HCT116 (cell line): ENCODE data around the gene EWSR1. TPM values are rescaled to one million over a fixed set of nuclear protein-coding genes. Genes with fewer than 3 reads are reported as not detected.
"Not testable (repeated sequence)": the region's sequence is repeated elsewhere in the genome, so short reads cannot be mapped to it uniquely, and the experiment has no call there.

ENCODE experiments used
- ATAC-seq: fragments of 200-7000 bp; cut with Tn5 transposase; 2 replicates; pipeline ENCODE4 v1.9.1; 2020; ENCODE audit warnings: mild to moderate bottlenecking, moderate library complexity
- BruUV-seq: library from RNA; stranded (reverse); fragments of 400-500 nt; replicated peaks from 2 replicates; lab custom pipeline; 2021; lab: Mats Ljungman, UMichigan
- CTCF ChIA-PET: fragments of 300-600 bp; sonication (Branson Sonifier 250); formaldehyde crosslinking; loops from one replicate; lab custom pipeline; 2021; ENCODE audit warnings: antibody characterized with exemption; lab: Charles Lee
- POLR2A ChIA-PET: fragments of 300-600, 350-600 bp; sonication (Branson Sonifier 250); formaldehyde crosslinking; loops from one replicate; lab custom pipeline; 2021; ENCODE audit warnings: antibody characterized with exemption; lab: Charles Lee
- RAD21 ChIA-PET, 2 experiments: fragments of 300-600 bp; sonication (Branson Sonifier 250); formaldehyde crosslinking; loops; one replicate each; lab custom pipeline; 2023; ENCODE audit warnings: low total read pairs in 2 of 2; ENCODE audit not compliant: uncharacterized antibody in 2 of 2, unreplicated experiment in 2 of 2, low non-redundant PET in 1 of 2; lab: Charles Lee
- DNase-seq: peaks from one replicate; pipeline ENCODE4 v3.0.0-alpha.2; 2010; ENCODE audit warnings: low read depth, low spot score
- H2AFZ ChIP-seq: fragments of 200-600 bp; shearing (Covaris generic), sonication (generic); 2 replicates; pipeline ENCODE4 v1.6.1; 2017; ENCODE audit warnings: low read depth, mixed run types, mixed read lengths, antibody characterized with exemption, low read length; ENCODE audit not compliant: poor library complexity, severe bottlenecking
- H3K27ac ChIP-seq: 2 replicates; pipeline ENCODE4 v1.5.1; 2012; ENCODE audit warnings: low read depth, low read length
- H3K27me3 ChIP-seq: fragments of 200-600 bp; sonication (generic); 2 replicates; pipeline ENCODE4 v1.6.1; 2016; ENCODE audit warnings: mixed run types, low read length, mixed read lengths; ENCODE audit not compliant: insufficient read depth
- H3K36me3 ChIP-seq, 2 experiments: fragments of 200-500 bp in 1 of 2; fragments of 200-600 bp in 1 of 2; sonication (Bioruptor generic) in 1 of 2; sonication (generic) in 1 of 2; 2 replicates each; pipeline versions ENCODE4 v1.5.1 to v1.6.1; 2014 to 2016; ENCODE audit warnings: low read length in 2 of 2, inconsistent platforms in 1 of 2, mixed read lengths in 1 of 2, mixed run types in 1 of 2; ENCODE audit not compliant: insufficient read depth in 2 of 2, control insufficient read depth in 1 of 2
- H3K4me1 ChIP-seq, 2 experiments: fragments of 200-600 bp in 1 of 2; sonication (generic) in 1 of 2; 2 replicates each; pipeline versions ENCODE4 v1.5.1 to v1.6.1; 2012 to 2017; ENCODE audit warnings: low read length in 2 of 2, inconsistent platforms in 1 of 2, mild to moderate bottlenecking in 1 of 2, mixed read lengths in 1 of 2, mixed run types in 1 of 2, moderate library complexity in 1 of 2; ENCODE audit not compliant: insufficient read depth in 2 of 2, control insufficient read depth in 1 of 2
- H3K4me2 ChIP-seq: fragments of 200-600 bp; sonication (generic); 2 replicates; pipeline ENCODE4 v1.6.1; 2017; ENCODE audit warnings: mixed run types, low read length, mixed read lengths
- H3K4me3 ChIP-seq, 2 experiments: fragments of 200-600 bp in 1 of 2; sonication (generic) in 1 of 2; replicated peaks in 1 of 2; 2 replicates each; pipeline ENCODE4 v1.5.1; 2011 to 2016; ENCODE audit warnings: low read length in 2 of 2, control low read depth in 1 of 2, low read depth in 1 of 2, mild to moderate bottlenecking in 1 of 2, mixed read lengths in 1 of 2, mixed run types in 1 of 2
- H3K79me2 ChIP-seq: fragments of 200-600 bp; sonication (generic); 2 replicates; pipeline ENCODE4 v1.6.1; 2017; ENCODE audit warnings: mild to moderate bottlenecking, mixed run types, low read length, moderate library complexity, mixed read lengths; ENCODE audit not compliant: insufficient read depth
- H3K9ac ChIP-seq: fragments of 200-600 bp; sonication (generic); 2 replicates; pipeline ENCODE4 v1.6.1; 2016; ENCODE audit warnings: low read length, mixed read lengths
- H3K9me2 ChIP-seq: fragments of 200-600 bp; sonication (generic), shearing (Covaris generic); 2 replicates; pipeline ENCODE4 v1.6.1; 2017; ENCODE audit warnings: mixed run types, mild to moderate bottlenecking, moderate library complexity; ENCODE audit not compliant: insufficient read depth
- H3K9me3 ChIP-seq, 2 experiments: fragments of 200-500 bp in 1 of 2; fragments of 200-600 bp in 1 of 2; sonication (Bioruptor generic) in 1 of 2; sonication (generic) in 1 of 2; 2 replicates each; pipeline ENCODE4 v1.6.1; 2014 to 2017; ENCODE audit warnings: low read length in 2 of 2, mixed read lengths in 2 of 2, inconsistent platforms in 1 of 2, low read depth in 1 of 2, mild to moderate bottlenecking in 1 of 2, mixed run types in 1 of 2, moderate library complexity in 1 of 2; ENCODE audit not compliant: control insufficient read depth in 1 of 2, insufficient read depth in 1 of 2
- H4K20me1 ChIP-seq: fragments of 200-600 bp; sonication (generic), shearing (Covaris generic); 2 replicates; pipeline ENCODE4 v1.6.1; 2017; ENCODE audit warnings: mixed run types, mild to moderate bottlenecking, moderate library complexity; ENCODE audit not compliant: insufficient read depth
- TCF7L2 ChIP-seq: IDR thresholded peaks from 2 replicates; pipeline ENCODE4 v1.7.0; 2011; ENCODE audit warnings: borderline replicate concordance, inconsistent platforms; ENCODE audit not compliant: insufficient read depth, insufficient read length; ENCODE audit errors: extremely low read depth
- intact Hi-C: fragments of 100-400 bp; cut with micrococcal nuclease; formaldehyde crosslinking; loops from 2 replicates; pipeline ENCODE4 v1.10.0; 2022
- total RNA-seq: library from RNA; stranded (reverse); gene quantifications from one replicate; pipeline ENCODE4 v1.2.1, GENCODE V29; 2021; ENCODE audit not compliant: unreplicated experiment

Gene EWSR1
- total RNA-seq, 1 experiment from 2014 or later, result 335 TPM

- H3K27me3 ChIP-seq, H3K36me3 ChIP-seq, ATAC-seq, H3K9ac ChIP-seq, H3K9me2 ChIP-seq, H3K79me2 ChIP-seq, H3K9me3 ChIP-seq, H3K4me3 ChIP-seq, H2AFZ ChIP-seq, H4K20me1 ChIP-seq, H3K27ac ChIP-seq, DNase-seq, CTCF ChIA-PET, H3K4me2 ChIP-seq, BruUV-seq, H3K4me1 ChIP-seq, POLR2A ChIA-PET: not testable (repeated sequence)
- RAD21 ChIA-PET, result interaction anchor here in 1 of 2 experiments (1.1 kb wide), 1 partner anchor 199 kb away, joined by 3 read pairs; no protein-coding TSS in a partner anchor
- intact Hi-C loops, result loop anchor here (10.0 kb wide), 3 partner anchors 86 to 386 kb away; no protein-coding TSS in a partner anchor
Measured at GRCh38 chr22:29240481-29240880, 27.6 kb upstream of the EWSR1 start.

GRCh38 chr22:29243874-29244446 lies 24.1 kb upstream of the EWSR1 start:
- H3K36me3 ChIP-seq, result no peaks in the 10 kb centered on the region
- H2AFZ ChIP-seq, result no peak overlapping the region
- intact Hi-C loops, result loop anchor here (10.0 kb wide), 3 partner anchors 89 to 389 kb away; no protein-coding TSS in a partner anchor
- ATAC-seq (no peak), DNase-seq (no peak)
- no peaks in the 10 kb centered on the region for H3K9me2 ChIP-seq
- H3K9ac ChIP-seq, result no peak overlapping the region
- no TSS peak for BruUV-seq
- no peaks in the 10 kb centered on the region for H3K79me2 ChIP-seq
- H3K4me2 ChIP-seq, result no peak overlapping the region
- peaks cover 0 to 9% of the 10 kb centered on the region in 2 experiments; a peak in 2 of 4 replicates for H3K9me3 ChIP-seq
- ChIA-PET POLR2A (no interaction called here), RAD21 (no interaction called here), CTCF (interaction anchor here (2.0 kb wide), 1 partner anchor 643 kb away, joined by 23 read pairs; no protein-coding TSS in a partner anchor)
- no peaks in the 10 kb centered on the region for H3K4me1 ChIP-seq
- TF ChIP-seq TCF7L2, result no peak
- no peaks in the 10 kb centered on the region for H4K20me1 ChIP-seq
- no peaks in the 10 kb centered on the region for H3K27me3 ChIP-seq
- no peak overlapping the region for H3K27ac ChIP-seq
- H3K4me3 ChIP-seq, result no peak overlapping the region
